GM19452 (cell line): ENCODE measurements around the gene PIP4K2B.

ENCODE experiments used
- ATAC-seq: cut with Tn5 transposase; IDR thresholded peaks from one replicate; pipeline ENCODE4 v1.9.1; 2021; ENCODE audit not compliant: unreplicated experiment

PIP4K2B gene

DNA sequence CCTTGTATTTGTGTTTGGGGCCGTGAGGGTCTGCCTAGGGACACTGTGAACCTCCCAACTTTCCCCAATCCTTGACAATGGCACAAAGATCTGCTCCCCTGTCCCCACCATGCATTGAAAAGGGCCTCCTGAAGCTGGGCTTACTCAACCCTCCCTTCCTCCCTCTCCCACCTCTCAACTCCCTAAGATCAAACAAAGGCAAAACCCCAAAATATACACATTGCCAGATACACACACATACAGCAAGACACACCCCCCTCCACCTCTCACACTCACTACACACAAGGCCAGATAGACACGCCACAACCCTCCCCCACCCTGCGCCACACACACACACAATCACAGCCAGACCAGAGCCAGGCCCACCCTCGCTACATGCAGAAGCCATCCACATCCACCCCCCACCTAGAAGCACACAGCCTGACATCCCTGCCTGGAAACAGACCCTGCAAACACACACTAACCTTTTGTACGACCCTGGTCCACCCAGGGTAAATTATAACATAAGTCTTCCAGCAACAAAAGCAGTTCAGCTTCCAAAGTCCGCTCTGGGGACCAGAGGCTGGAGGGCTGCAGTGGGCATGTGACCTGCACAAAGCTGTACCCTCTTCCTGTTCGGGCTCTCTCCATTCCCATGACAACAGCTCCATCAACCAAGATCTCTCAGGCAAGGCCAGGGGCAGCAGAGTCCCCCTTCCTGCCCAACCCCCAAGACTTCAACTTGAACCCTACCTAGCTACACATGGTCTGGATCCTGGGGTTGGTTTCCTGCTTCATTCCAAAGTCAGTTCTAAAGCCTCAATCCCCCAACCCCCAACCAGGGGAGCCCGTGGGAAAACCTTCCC lies 53.1 kb downstream of the PIP4K2B start:
- no peak for ATAC-seq

- no peak for ATAC-seq
Measured at GRCh38 chr17:38745545-38745944, 53.8 kb downstream of the PIP4K2B start.

DNA sequence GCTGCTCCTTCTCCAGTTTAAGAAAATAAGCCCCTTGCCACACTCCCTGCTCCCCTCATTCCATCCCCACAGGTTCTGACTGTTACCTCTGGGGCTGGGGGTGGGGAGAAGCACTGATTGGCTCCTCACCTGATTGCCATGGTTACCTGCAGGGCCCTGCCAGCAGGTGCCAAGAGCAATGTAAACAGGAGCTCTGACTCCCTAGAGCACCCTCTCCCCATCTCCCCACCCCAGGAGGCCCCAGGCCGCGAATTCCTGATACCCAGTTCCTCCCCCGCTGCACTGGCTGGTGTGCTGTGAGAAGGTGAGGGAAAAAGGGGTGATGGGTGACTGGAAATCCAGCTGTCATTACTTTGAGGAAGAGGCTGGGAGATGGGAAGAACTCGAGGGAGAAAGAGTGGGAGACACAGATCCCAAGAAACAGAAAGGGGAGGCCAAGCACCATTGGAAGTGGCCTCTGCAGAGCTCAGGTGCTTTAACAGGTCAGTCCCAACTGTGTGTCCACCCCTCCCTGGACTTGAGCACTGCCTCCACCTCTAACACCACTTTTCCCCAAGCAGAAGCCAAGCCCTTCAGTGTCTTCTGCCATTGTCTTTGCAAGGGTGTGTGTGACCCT lies 55.7 kb downstream of the PIP4K2B start:
- ATAC-seq = no peak

DNA sequence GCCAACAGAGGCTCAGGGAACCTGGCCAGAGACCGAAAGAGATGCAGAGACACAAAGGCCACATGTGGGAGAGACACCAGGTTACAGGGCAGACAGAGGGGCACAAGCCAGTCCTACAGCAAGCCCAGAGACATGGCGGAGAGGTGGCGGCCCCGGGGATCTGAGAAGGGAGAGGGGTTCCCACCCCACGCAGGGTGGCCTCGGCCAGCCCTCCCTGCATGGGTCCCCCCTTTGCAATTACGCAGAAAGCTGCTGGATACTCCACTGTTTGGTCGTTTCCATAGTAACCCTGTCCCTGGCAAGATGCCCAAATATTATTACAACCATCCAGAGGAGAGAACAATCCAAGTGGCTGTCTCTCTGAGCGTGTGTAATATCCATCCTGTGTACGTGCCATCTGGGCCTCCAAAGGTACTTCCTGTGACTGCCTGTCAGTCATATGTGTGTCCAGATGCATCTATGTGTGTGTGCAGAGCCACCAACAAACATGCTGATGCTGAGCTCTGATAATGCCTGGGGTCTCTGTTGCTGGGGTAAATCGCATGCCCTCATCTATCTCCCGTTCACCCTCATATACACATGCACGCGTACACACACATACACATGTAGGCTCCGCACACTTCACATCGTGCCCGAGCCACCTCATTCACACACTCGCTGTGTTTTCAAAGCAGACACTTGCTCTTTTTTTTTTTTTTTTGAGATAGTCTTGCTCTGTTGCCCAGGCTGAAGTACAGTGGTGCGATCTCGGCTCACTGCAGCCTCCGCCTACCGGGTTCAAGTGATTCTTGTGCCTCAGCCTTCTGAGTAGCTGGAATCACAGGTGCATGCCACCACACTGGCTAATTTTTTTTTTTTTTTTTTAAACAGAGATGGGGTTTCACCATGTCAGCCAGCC lies 56.7 kb downstream of the PIP4K2B start:
- no peak for ATAC-seq

DNA sequence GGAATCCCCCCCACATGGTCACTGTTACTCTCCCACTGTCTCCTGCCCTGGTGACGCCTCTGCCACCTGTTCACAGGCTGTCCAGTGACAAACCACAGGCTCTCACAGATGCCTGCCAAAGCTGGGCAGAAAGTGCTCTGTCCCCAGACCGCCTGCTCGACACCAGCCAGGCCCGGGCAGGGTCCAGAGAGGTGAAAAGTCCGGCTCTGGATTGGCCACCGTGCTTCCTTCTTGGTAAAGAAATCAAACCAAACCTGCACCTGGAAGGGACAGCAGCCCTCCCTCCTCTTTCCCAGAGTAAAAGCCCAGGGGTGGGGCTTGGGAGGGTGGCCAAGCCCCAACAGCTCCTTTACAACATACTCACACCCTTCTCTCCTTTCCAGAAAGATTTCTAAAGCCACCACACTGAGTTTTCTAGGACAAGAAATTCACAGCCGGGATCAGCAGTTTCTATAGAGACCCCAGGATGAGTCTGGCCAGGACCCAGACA lies 57.4 kb downstream of the PIP4K2B start:
- ATAC-seq = no peak

- ATAC-seq = no peak
Measured at GRCh38 chr17:38741461-38741860, 57.9 kb downstream of the PIP4K2B start.

- no peak for ATAC-seq
Measured at GRCh38 chr17:38740806-38741205, 58.5 kb downstream of the PIP4K2B start.

GRCh38 chr17:38740044-38740443 lies 59.3 kb downstream of the PIP4K2B start:
- no peak for ATAC-seq

GRCh38 chr17:38739305-38739704 lies 60.1 kb downstream of the PIP4K2B start:
- ATAC-seq = no peak

GRCh38 chr17:38738686-38739085 lies 60.7 kb downstream of the PIP4K2B start:
- ATAC-seq = no peak

DNA sequence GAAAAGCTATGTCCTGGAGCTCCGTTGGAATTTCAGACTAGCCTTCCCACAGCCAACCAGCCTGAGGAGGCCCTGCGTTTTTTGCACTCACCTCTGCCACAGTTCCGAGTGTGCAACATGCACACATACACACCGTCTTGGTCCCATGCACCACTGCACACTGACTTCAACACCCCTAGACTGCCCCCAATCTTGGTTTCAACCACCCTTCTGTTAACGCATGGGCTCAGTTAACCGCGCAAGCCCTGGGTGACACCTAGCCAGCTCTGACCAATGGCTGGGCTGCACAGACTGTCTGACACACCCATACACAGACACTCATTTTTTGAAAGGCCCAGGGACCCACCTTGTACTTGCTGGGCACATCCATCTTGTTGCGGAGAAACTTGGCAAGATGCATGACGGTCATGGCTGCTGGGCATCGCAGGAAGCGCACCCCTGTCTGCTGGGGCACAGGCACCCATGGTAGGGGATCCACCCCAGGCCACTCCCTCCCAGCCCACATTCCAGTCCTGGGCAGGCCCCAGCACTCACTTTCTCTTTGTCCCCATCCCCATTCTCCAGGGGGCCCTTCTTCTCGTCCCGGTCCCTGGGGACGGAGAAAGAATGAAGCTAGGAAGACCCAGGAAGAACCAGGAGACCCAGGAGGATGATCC lies 61.2 kb downstream of the PIP4K2B start:
- ATAC-seq = no peak

DNA sequence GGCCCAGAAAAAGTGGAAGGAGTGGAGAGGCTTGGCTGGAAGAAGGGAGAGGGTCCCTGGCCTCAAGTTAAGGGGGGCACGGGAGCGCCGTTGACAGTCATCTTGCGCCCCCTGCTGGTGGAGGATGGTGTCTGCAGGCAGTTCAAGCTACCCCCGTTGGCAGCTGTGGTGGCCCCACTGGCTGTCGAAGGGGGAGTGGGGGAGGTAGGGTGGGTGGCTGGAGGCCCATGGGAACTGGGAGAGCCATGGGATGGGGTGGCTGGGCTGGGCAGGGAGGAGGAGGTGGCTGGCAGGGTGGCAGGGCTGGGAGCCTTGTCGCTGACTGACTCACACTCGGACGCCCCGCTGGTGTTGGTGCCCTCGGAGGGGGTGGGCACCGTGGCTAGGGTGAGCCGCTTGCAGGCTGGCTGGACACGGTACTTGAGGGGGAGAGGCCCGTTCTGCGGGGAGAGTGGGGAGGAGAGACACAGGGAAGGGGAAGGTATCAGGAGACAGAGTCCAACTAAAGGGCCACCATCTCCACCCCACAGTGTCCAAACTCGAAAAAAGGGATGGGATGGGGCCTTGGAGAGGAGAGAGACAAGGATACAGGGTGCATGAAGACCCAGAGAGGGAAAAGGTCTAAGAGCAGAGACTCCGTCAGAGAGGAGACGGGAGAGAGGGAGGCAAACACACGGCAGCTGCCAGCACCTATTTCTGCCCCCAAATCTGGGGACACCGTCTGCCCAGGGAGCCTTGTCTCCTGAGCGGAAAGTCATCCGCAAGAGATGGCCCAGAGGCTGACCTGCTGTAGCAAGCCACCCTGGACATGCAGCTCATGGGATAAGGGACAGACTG lies 64.0 kb downstream of the PIP4K2B start:
- no peak for ATAC-seq

- no peak for ATAC-seq
Measured at GRCh38 chr17:38733982-38734973, 65.1 kb downstream of the PIP4K2B start.

DNA sequence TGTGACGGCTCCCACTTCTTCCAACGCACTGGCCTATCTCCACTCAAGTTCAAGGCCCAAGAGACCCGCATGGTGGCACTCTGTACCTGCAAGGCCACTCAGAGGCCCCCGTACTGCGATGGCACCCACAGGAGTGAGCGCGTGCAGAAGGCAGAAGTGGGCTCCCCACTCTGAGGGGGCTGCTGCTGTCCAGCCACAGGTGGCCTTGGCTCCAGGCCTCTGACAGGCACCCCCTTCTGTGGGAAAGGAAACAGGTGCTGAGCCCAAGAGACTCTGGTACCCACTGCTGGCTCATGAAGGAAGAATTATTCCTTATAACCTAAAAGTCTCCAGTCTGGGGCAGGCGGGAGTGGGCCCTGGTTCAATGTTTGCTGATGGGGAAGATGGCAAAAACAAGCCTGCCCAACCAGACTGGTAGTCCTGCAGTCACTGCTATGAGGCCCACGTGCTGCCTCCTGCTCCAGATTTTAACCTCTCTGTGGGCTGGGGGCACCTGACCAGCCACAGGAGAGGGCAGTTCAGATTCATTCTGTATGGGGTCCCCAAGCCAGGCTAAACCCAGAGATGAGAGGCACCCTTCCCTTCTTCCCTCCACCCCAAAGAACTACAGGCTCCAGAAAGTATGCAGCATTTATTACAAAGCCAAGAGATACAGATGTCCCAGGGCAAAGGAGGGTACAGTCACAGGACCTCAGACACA lies 65.9 kb downstream of the PIP4K2B start:
- ATAC-seq = no peak

DNA sequence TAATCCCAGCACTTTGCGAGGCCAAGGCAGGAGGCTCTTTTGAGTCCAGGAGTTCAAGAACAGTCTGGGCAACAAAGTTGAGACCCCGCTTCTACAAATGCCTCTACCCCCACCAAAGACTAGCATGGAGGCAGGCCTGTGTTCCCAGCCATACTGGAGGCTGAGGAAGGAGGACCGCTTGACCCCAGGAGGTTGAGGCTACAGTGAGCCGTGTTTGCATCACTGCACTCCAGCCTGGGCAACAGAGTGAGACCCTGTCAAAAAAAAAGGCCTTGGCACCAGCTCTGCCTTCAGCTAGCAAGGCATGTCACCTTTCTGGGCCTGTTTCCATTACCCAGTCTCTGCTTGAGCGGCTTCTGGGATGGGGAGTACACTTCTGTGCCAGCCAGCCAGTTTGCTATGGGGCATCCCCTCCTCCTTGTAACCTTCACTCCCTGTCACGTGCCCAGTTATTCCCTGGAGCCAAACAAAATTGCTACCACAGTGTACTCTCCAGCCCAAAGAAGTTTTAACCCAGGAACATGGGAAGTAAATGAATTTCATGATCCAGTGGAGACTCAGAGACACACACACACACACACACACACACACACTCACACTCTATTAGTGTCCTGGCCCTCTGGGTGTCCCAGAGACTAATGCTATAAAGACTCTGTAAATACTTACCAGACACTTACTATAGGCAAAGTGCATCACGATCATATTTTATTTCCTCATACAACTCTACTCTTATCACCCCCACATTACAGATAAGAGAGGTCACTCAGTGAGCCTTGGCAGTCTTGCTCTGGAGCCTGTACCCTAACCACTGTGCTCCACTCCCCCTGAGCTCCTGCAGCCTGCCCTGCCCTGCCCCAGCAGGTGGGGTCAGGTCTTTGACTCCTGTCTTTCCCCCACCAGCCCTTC lies 66.7 kb downstream of the PIP4K2B start:
- ATAC-seq = no peak

DNA sequence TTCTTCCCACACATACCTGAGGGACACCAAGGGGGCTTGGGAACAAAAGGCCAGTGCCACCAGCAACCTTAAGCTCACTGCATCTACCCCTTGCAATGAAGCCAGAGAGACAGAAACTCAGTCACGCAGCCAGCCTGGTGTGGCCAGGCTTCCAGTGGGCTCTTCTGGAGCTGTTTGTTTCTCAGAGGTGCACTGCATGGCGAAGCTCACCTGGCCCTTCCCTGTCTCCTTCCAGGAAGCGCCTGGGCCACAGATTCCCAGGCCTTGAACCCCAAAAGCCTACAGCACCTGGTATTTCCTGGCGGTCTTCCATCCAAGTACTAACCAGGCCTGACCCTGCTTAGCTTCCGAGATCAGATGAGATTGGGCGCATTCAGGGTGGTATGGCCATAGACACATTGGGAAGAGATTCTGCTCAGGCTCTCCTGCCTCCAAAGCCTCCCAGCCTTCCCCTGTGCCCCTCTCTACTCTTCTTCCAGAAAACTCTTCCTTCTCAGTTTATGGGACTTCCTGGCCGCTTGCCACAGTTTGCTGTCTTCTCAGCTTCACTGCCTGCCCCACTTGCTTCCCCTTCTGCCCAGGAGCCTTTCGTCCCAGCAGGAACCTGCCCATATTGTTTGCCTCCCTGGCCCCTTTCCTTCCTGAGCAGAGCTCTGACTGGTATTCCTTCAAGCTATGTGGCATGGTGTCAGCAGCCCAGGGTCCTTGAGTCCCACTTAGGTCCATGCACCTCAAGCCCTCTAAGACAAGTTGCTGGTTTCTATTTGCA lies 67.6 kb downstream of the PIP4K2B start:
- no peak for ATAC-seq
